Spleen (tissue), 11 donors: ENCODE data around the gene LATS1. TPM values are rescaled to one million over a fixed set of nuclear protein-coding genes. Genes with fewer than 3 reads are reported as not detected.
"Not testable (repeated sequence)": the region's sequence is repeated elsewhere in the genome, so short reads cannot be mapped to it uniquely, and the experiment has no call there.

Source experiments
- DNase-seq: peaks from one replicate; pipeline ENCODE4 v3.0.0-alpha.2; 2020
- H3K27ac ChIP-seq, 8 donors: fragments of 200-600 bp; sonication (generic) in 7 of 8; 1 replicate in 4 of 8; 2 replicates in 4 of 8; pipeline versions ENCODE4 v1.5.0 to v1.8.0; 2016 to 2021; ENCODE audit warnings: inconsistent platforms in 4 of 8, mild to moderate bottlenecking in 4 of 8, moderate library complexity in 1 of 8
- H3K27me3 ChIP-seq, 7 donors: fragments of 200-600 bp; sonication (generic) in 6 of 7; replicated peaks in 1 of 7; 1 replicate in 4 of 7; 2 replicates in 3 of 7; pipeline versions ENCODE4 v1.5.0 to v1.8.0; 2016 to 2021; ENCODE audit warnings: inconsistent platforms in 3 of 7, mild to moderate bottlenecking in 1 of 7
- H3K36me3 ChIP-seq, 6 donors: fragments of 200-600 bp; sonication (generic) in 5 of 6; 1 replicate in 4 of 6; 2 replicates in 2 of 6; pipeline versions ENCODE4 v1.5.0 to v1.8.0; 2016 to 2021; ENCODE audit warnings: inconsistent platforms in 2 of 6
- H3K4me1 ChIP-seq, 6 donors: fragments of 200-600 bp; sonication (generic) in 5 of 6; 1 replicate in 3 of 6; 2 replicates in 3 of 6; pipeline versions ENCODE4 v1.5.0 to v1.8.0; 2016 to 2021; ENCODE audit warnings: inconsistent platforms in 3 of 6
- H3K4me3 ChIP-seq, 8 donors: fragments of 200-600 bp; sonication (generic) in 7 of 8; 1 replicate in 4 of 8; 2 replicates in 4 of 8; pipeline versions ENCODE4 v1.5.0 to v1.8.0; 2016 to 2021; ENCODE audit warnings: inconsistent platforms in 4 of 8, mild to moderate bottlenecking in 4 of 8, moderate library complexity in 2 of 8
- H3K9me3 ChIP-seq, 8 donors: fragments of 200-600 bp; sonication (generic) in 7 of 8; 1 replicate in 4 of 8; 2 replicates in 4 of 8; pipeline versions ENCODE4 v1.5.0 to v1.8.0; 2016 to 2021; ENCODE audit warnings: inconsistent platforms in 4 of 8
- POLR2A ChIP-seq, 3 donors: fragments of 450-650 bp; IDR thresholded peaks; one replicate each; pipeline ENCODE4 v1.5.1; 2017; ENCODE audit warnings: antibody characterized with exemption in 3 of 3, mild to moderate bottlenecking in 1 of 3
- POLR2AphosphoS5 ChIP-seq, 3 donors: sonication (generic); formaldehyde crosslinking; IDR thresholded peaks; one replicate each; pipeline ENCODE4 v1.5.1; 2017; ENCODE audit warnings: antibody characterized with exemption in 3 of 3
- WGBS, 5 donors: extraction: QIAGEN DNeasy Blood & Tissue Kit in 3 of 5; methylation state at CpG; one replicate each; pipeline versions ENCODE4 v1.1.5 to v1.1.7; 2013 to 2018; 5-methylcytosine and 5-hydroxymethylcytosine counted together
- intact Hi-C: fragments of 100-400 bp; cut with DNase I; formaldehyde crosslinking; loops from one replicate; pipeline ENCODE4 v1.15.0; 2023; ENCODE audit warnings: low total_unique reads
- polyA plus RNA-seq, 3 donors: library from polyadenylated mRNA; stranded (reverse); fragments of 200-250 nt; gene quantifications; one replicate each; pipeline ENCODE4 v1.2.1, GENCODE V29; 2013
- total RNA-seq, 7 donors: library from RNA; depleted of rRNA in 3 of 7; stranded (reverse); fragments of >200 nt in 3 of 7; fragmentation: NEBNext Ultra II Directional in 4 of 7; extraction: Animal tissue kit (Norgen Biotek cat#: 25700) in 4 of 7; gene quantifications; one replicate each; pipeline versions ENCODE4 v1.1.0 to v1.2.1, GENCODE V29; 2016 to 2021
- TF ChIP-seq, protein P1 (sequence below), 11 experiments: fragments of 200-600 bp in 7 of 11; fragments of 450-650 bp in 4 of 11; sonication (generic) in 4 of 11; IDR thresholded peaks in 8 of 11; conservative IDR thresholded peaks in 3 of 11; 1 replicate in 7 of 11; 2 replicates in 4 of 11; pipeline versions ENCODE4 v1.4.0 to v1.8.0; 2016 to 2021; ENCODE audit warnings: antibody characterized with exemption in 11 of 11, inconsistent platforms in 4 of 11, mild to moderate bottlenecking in 1 of 11
- donor health status: healthy with polysubstance abuse.
- donor health status: DM: no; HTN: no; CAD: no; lungs with moderate emphysema.
- donor health status: DM: no; HTN: no; CAD: no.
- donor health status: Bipolar disorder and iron deficiency.
- donor health status: healthy.
- donor health status: DM: no; HTN: no; CAD: no.
- donor health status: DM: yes; HTN: yes; CAD: no.

The LATS1 gene
- total and polyA plus RNA-seq, 10 donors: 5.0 to 40.9 (median 33.5) TPM

DNA sequence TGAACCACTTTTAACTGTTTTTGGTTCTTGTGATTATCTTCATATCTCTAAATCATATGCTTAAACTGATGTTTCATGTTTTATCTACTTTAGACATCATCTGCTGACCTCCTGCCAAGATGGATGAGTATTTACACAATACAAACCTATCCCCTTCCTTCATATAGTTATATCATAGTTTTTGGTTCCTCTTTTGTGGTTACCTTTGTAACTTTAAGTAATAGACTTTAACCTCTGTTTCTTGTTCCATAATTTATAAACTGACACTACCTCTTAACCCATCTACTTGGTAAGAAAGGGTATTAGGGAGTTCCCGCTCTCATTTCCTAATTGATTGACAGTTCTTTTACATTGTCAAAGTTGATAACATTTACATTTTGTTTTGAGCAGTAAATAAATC lies 43.5 kb upstream of the LATS1 start:
- TF ChIP-seq, protein P1, sequence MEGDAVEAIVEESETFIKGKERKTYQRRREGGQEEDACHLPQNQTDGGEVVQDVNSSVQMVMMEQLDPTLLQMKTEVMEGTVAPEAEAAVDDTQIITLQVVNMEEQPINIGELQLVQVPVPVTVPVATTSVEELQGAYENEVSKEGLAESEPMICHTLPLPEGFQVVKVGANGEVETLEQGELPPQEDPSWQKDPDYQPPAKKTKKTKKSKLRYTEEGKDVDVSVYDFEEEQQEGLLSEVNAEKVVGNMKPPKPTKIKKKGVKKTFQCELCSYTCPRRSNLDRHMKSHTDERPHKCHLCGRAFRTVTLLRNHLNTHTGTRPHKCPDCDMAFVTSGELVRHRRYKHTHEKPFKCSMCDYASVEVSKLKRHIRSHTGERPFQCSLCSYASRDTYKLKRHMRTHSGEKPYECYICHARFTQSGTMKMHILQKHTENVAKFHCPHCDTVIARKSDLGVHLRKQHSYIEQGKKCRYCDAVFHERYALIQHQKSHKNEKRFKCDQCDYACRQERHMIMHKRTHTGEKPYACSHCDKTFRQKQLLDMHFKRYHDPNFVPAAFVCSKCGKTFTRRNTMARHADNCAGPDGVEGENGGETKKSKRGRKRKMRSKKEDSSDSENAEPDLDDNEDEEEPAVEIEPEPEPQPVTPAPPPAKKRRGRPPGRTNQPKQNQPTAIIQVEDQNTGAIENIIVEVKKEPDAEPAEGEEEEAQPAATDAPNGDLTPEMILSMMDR (IDR thresholded peaks at IDR 0.05 in 8 of 11, conservative IDR thresholded peaks at IDR 0.05 in 3 of 11): no peak
- H3K9me3 ChIP-seq: peaks cover 0 to 18% (median 10%) of the 10 kb centered on the region in 8 donors
- no peaks in the 10 kb centered on the region for H3K27me3 ChIP-seq
- H3K4me3 ChIP-seq: no peak overlapping the region
- peak overlapping the region in 6 of 8 donors; percentile 2 to 64 (median 44) for H3K27ac ChIP-seq
- intact Hi-C loops: no loop called here
- DNase-seq: no peak
- H3K36me3 ChIP-seq: peaks cover 0 to 42% (median 18%) of the 10 kb centered on the region in 6 donors
- peaks cover 0 to 69% (median 12%) of the 10 kb centered on the region in 6 donors for H3K4me1 ChIP-seq
- 28 to 55% (median 48%) methylated on average over 1 of the region's 1 CpG for WGBS, 5 donors

DNA sequence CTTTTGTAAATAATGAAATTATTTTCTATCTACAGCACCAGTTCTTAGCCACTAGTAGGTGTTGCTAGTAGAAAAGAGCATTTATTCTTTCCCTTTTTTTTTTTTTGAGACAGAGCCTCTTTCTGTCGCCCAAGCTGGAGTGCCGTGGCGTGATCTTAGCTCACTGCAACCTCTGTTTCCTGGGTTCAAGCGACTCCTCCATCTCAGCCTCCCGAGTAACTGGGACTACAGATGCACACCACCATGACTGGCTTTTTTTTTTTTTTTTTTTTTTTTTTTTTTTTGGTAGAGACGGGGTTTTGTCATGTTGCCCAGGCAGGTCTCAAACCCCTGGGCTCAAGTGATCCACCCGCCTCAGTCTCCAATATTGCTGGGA lies 38.3 kb upstream of the LATS1 start:
- no peaks in the 10 kb centered on the region for H3K9me3 ChIP-seq
- WGBS, 5 donors: 84 to 93% (median 92%) methylated on average over 7 of the region's 7 CpGs
- no peak overlapping the region for H3K4me3 ChIP-seq
- TF ChIP-seq POLR2A (IDR thresholded peaks at IDR 0.05) (no peak), POLR2AphosphoS5 (IDR thresholded peaks at IDR 0.05) (no peak)
- TF ChIP-seq, protein P1 (IDR thresholded peaks at IDR 0.05 in 8 of 11, conservative IDR thresholded peaks at IDR 0.05 in 3 of 11): no peak
- DNase-seq: no peak
- peaks cover 0 to 34% (median 9%) of the 10 kb centered on the region in 6 donors for H3K36me3 ChIP-seq
- no peaks in the 10 kb centered on the region for H3K27me3 ChIP-seq
- H3K4me1 ChIP-seq: peaks cover 8 to 91% (median 47%) of the 10 kb centered on the region in 6 donors
- H3K27ac ChIP-seq: no peak overlapping the region
- intact Hi-C loops: no loop called here

DNA sequence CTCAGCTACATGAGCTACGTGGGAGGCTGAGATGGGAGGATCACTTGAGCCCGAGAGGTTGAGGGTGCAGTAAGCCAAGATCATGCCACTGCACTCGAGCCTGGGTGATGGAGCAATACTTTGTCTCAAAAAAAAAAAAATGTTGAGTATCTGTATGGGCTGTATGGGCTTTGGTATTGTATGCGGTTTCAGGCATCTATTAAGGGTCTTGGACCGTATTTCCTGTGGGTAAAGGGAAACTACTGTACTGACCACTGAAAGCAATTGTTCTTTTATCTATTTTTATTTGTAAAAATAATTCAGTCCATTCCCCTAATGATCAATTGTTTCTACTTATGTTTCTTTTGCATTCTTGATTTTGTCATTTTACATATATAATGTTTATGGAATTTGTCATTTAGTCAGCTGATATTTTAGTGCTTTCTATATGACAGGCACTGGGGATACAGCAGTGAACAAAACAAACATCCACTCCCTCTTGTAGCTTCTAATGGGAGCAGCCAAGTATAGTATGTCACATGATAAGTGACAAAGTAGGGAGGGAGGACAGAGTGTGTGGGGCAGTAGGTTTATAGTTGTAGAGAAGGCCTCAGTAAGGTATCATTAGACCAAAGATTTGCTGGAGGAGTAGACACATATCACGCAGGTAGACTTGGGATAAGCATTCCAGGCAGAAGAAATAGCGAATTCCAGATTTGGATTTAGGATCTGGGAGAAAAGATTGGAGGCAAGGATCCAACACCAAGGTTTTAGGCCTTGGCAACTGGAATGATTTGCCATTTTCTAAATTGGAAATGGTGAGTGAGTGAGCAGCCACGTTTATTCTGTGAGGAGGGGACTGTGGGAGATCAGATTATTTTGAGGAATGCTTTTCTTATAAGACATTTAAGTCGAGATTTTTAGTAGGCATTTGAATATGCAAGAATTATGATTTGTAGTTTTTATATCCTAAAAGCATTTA lies 37.7 kb upstream of the LATS1 start:
- Histone ChIP-seq H3K4me3 (no peak overlapping the region), H3K4me1 (peaks cover 15 to 93% (median 53%) of the 10 kb centered on the region in 6 donors), H3K36me3 (peaks cover 0 to 30% (median 8%) of the 10 kb centered on the region in 6 donors), H3K9me3 (no peaks in the 10 kb centered on the region), H3K27me3 (no peaks in the 10 kb centered on the region), H3K27ac (peak overlapping the region in 1 of 8 donors; percentile 8)
- DNase-seq: no peak
- WGBS, 5 donors: 74 to 86% (median 79%) methylated on average over 9 of the region's 9 CpGs
- TF ChIP-seq POLR2A (IDR thresholded peaks at IDR 0.05): no peak
- TF ChIP-seq POLR2AphosphoS5 (IDR thresholded peaks at IDR 0.05): no peak
- TF ChIP-seq, protein P1 (IDR thresholded peaks at IDR 0.05 in 8 of 11, conservative IDR thresholded peaks at IDR 0.05 in 3 of 11): no peak
- intact Hi-C loops: no loop called here

DNA sequence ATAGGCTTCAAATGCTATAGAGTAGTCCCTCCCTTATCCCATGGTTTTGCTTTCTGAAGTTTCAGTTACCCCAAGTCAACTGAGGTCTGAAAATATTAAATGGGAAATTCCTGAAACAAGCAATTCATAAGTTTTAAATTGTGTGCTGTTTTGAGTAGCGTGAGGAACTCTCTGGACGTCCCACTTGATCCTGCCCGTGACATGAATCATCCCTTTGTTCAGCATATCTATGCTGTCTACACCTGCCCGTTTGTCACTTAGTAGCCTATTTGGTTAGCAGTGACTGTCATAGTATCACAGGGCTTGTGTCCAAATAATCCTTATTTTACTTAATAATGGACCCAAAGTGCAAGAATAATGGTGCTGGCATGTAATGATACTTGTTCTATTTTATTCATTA lies 36.6 kb upstream of the LATS1 start:
- TF ChIP-seq POLR2A (IDR thresholded peaks at IDR 0.05): no peak
- TF ChIP-seq, protein P1 (IDR thresholded peaks at IDR 0.05 in 8 of 11, conservative IDR thresholded peaks at IDR 0.05 in 3 of 11): no peak
- TF ChIP-seq POLR2AphosphoS5 (IDR thresholded peaks at IDR 0.05): no peak
- H3K36me3 ChIP-seq: peaks cover 0 to 20% (median 3%) of the 10 kb centered on the region in 6 donors
- WGBS, 5 donors: 82 to 92% (median 91%) methylated on average over 4 of the region's 4 CpGs
- intact Hi-C loops: no loop called here
- H3K27me3 ChIP-seq: no peaks in the 10 kb centered on the region
- no peak overlapping the region for H3K4me3 ChIP-seq
- no peaks in the 10 kb centered on the region for H3K9me3 ChIP-seq
- H3K4me1 ChIP-seq: peaks cover 17 to 94% (median 56%) of the 10 kb centered on the region in 6 donors
- DNase-seq: no peak
- peak overlapping the region in 1 of 8 donors; percentile 98 for H3K27ac ChIP-seq

DNA sequence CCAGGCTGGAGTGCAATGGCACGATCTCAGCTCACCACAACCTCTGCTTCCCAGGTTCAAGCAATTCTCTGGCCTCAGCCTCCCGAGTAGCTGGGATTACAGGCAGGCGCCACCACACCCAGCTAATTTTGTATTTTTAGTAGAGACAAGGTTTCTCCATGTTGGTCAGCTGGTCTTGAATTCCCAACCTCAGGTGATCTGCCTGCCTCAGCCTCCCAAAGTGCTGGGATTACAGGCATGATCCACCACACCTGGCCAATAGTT lies 35.4 kb upstream of the LATS1 start:
- Histone ChIP-seq H3K27ac (peak overlapping the region in 6 of 8 donors; percentile 0 to 98 (median 68)), H3K36me3 (peaks cover 0 to 11% (median 0%) of the 10 kb centered on the region in 6 donors), H3K4me1 (peaks cover 17 to 89% (median 60%) of the 10 kb centered on the region in 6 donors)
- intact Hi-C loops, H3K27me3 ChIP-seq, H3K4me3 ChIP-seq, DNase-seq, H3K9me3 ChIP-seq: not testable (repeated sequence)
- WGBS, 5 donors: 61 to 80% (median 73%) methylated on average over 3 of the region's 3 CpGs
